SH-SY5Y (cell line): ENCODE measurements around the gene TKTL1.

ENCODE experiments used
- GATA2 ChIP-seq: IDR thresholded peaks from 2 replicates; pipeline ENCODE4 v1.6.1; 2011; ENCODE audit warnings: mild to moderate bottlenecking, low read depth, low read length
- GATA3 ChIP-seq: IDR thresholded peaks from 2 replicates; pipeline ENCODE4 v1.6.1; 2011; ENCODE audit warnings: low read depth, mild to moderate bottlenecking, low read length, moderate library complexity

GRCh38 chrX:154356596-154356995 lies 61.0 kb downstream of the TKTL1 start:
- TF ChIP-seq GATA2 (no peak), GATA3 (no peak)
